Measurements from ENCODE around the gene XRRA1. TPM values are rescaled to one million over a fixed set of nuclear protein-coding genes. Genes with fewer than 3 reads are reported as not detected.

XRRA1 gene
- polyA plus RNA-seq, 3 donors: 1.2 to 3.6 (median 3.5) TPM

- H3K9ac ChIP-seq (ENCODE audit: insufficient read depth, low read length, poor library complexity, severe bottlenecking): no peak overlapping the region
- Mint-ChIP-seq H3K36me3 (peaks cover 57 to 86% of the 10 kb centered on the region in 2 donors), H3K27ac (no peak overlapping the region), H3K4me3 (no peak overlapping the region), H3K27me3 (ENCODE audit: low read depth in 3 of 3) (peaks cover 0 to 1% (median 0%) of the 10 kb centered on the region in 3 donors), H3K4me1 (peaks cover 10% of the 10 kb centered on the region), H3K9me3 (peaks cover 0 to 4% (median 0%) of the 10 kb centered on the region in 7 donors)
- H3K4me2 ChIP-seq (replicated peaks; ENCODE audit: extremely low read depth, low read length, poor library complexity, severe bottlenecking): no peak overlapping the region
- H3K9me3 ChIP-seq (replicated peaks in 1 of 2; ENCODE audit: control insufficient read depth in 1 of 2, insufficient read depth in 1 of 2, low read length in 2 of 2): no peaks in the 10 kb centered on the region
- TF ChIP-seq, protein P1, sequence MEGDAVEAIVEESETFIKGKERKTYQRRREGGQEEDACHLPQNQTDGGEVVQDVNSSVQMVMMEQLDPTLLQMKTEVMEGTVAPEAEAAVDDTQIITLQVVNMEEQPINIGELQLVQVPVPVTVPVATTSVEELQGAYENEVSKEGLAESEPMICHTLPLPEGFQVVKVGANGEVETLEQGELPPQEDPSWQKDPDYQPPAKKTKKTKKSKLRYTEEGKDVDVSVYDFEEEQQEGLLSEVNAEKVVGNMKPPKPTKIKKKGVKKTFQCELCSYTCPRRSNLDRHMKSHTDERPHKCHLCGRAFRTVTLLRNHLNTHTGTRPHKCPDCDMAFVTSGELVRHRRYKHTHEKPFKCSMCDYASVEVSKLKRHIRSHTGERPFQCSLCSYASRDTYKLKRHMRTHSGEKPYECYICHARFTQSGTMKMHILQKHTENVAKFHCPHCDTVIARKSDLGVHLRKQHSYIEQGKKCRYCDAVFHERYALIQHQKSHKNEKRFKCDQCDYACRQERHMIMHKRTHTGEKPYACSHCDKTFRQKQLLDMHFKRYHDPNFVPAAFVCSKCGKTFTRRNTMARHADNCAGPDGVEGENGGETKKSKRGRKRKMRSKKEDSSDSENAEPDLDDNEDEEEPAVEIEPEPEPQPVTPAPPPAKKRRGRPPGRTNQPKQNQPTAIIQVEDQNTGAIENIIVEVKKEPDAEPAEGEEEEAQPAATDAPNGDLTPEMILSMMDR (IDR thresholded peaks at IDR 0.05): no peak
- H4K20me1 ChIP-seq (ENCODE audit: insufficient read depth, low read length): peaks cover 54% of the 10 kb centered on the region
- H3K4me3 ChIP-seq (replicated peaks in 1 of 3; ENCODE audit: low read depth in 2 of 3, low read length in 3 of 3): no peak overlapping the region
- no peak for DNase-seq
- no CpG with 5 or more reads among the region's 3 CpGs for WGBS (ENCODE audit: insufficient coverage)
- H3K27me3 ChIP-seq (ENCODE audit: control insufficient read depth in 2 of 2, insufficient read depth in 2 of 2, low read length in 2 of 2): no peaks in the 10 kb centered on the region
- no peaks in the 10 kb centered on the region for H3K4me1 ChIP-seq (ENCODE audit: control insufficient read depth in 1 of 2, insufficient read depth in 2 of 2, low read length in 2 of 2)
- intact Hi-C loops (cut with micrococcal nuclease): no loop called here
- no peak overlapping the region for H3K27ac ChIP-seq (ENCODE audit: low read depth in 1 of 2, low read length in 2 of 2)
- peaks cover 3% of the 10 kb centered on the region for H3K79me2 ChIP-seq (ENCODE audit: insufficient read depth, low read length)
- H2AFZ ChIP-seq (ENCODE audit: insufficient read depth, low read depth, low read length, poor library complexity, severe bottlenecking): no peak overlapping the region
- peaks cover 50 to 94% of the 10 kb centered on the region in 2 donors for H3K36me3 ChIP-seq (replicated peaks in 1 of 2; ENCODE audit: control insufficient read depth in 1 of 2, insufficient read depth in 2 of 2, low read length in 2 of 2)
Observed at GRCh38 chr11:74815966-74816365, 132.9 kb downstream of the XRRA1 start.

- peaks cover 4% of the 10 kb centered on the region for H3K4me1 Mint-ChIP-seq
Observed at GRCh38 chr11:74809801-74810200, 139.1 kb downstream of the XRRA1 start.

More at GRCh38 chr11:74809801-74810200, 139.1 kb downstream of the XRRA1 start:
- Histone ChIP-seq H2AFZ (ENCODE audit: insufficient read depth, low read depth, low read length, poor library complexity, severe bottlenecking) (no peak overlapping the region), H3K4me3 (replicated peaks in 1 of 3; ENCODE audit: low read depth in 2 of 3, low read length in 3 of 3) (no peak overlapping the region), H3K9ac (ENCODE audit: insufficient read depth, low read length, poor library complexity, severe bottlenecking) (no peak overlapping the region), H3K4me2 (replicated peaks; ENCODE audit: extremely low read depth, low read length, poor library complexity, severe bottlenecking) (no peak overlapping the region), H3K79me2 (ENCODE audit: insufficient read depth, low read length) (peaks cover 27% of the 10 kb centered on the region), H3K9me3 (replicated peaks in 1 of 2; ENCODE audit: control insufficient read depth in 1 of 2, insufficient read depth in 1 of 2, low read length in 2 of 2) (no peaks in the 10 kb centered on the region), H3K36me3 (replicated peaks in 1 of 2; ENCODE audit: control insufficient read depth in 1 of 2, insufficient read depth in 2 of 2, low read length in 2 of 2) (peaks cover 25 to 72% of the 10 kb centered on the region in 2 donors), H4K20me1 (ENCODE audit: insufficient read depth, low read length) (peaks cover 82% of the 10 kb centered on the region), H3K27me3 (ENCODE audit: control insufficient read depth in 2 of 2, insufficient read depth in 2 of 2, low read length in 2 of 2) (no peaks in the 10 kb centered on the region), H3K27ac (ENCODE audit: low read depth in 1 of 2, low read length in 2 of 2) (no peak overlapping the region), H3K4me1 (ENCODE audit: control insufficient read depth in 1 of 2, insufficient read depth in 2 of 2, low read length in 2 of 2) (no peaks in the 10 kb centered on the region)
- Mint-ChIP-seq H3K4me3 (no peak overlapping the region), H3K27me3 (ENCODE audit: low read depth in 3 of 3) (no peaks in the 10 kb centered on the region), H3K27ac (no peak overlapping the region), H3K36me3 (peaks cover 27 to 47% of the 10 kb centered on the region in 2 donors), H3K9me3 (no peaks in the 10 kb centered on the region)
- TF ChIP-seq, protein P1 (IDR thresholded peaks at IDR 0.05): no peak
- DNase-seq: no peak
- intact Hi-C loops (cut with micrococcal nuclease): no loop called here
